Measurements from ENCODE around the gene MTCL1.

- TF ChIP-seq, protein P1, sequence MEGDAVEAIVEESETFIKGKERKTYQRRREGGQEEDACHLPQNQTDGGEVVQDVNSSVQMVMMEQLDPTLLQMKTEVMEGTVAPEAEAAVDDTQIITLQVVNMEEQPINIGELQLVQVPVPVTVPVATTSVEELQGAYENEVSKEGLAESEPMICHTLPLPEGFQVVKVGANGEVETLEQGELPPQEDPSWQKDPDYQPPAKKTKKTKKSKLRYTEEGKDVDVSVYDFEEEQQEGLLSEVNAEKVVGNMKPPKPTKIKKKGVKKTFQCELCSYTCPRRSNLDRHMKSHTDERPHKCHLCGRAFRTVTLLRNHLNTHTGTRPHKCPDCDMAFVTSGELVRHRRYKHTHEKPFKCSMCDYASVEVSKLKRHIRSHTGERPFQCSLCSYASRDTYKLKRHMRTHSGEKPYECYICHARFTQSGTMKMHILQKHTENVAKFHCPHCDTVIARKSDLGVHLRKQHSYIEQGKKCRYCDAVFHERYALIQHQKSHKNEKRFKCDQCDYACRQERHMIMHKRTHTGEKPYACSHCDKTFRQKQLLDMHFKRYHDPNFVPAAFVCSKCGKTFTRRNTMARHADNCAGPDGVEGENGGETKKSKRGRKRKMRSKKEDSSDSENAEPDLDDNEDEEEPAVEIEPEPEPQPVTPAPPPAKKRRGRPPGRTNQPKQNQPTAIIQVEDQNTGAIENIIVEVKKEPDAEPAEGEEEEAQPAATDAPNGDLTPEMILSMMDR (IDR thresholded peaks at IDR 0.05): no peak
- TF ChIP-seq POLR2A (IDR thresholded peaks at IDR 0.05): no peak
These were observed 47.0 kb downstream of the MTCL1 start for GRCh38 chr18:8752329-8752728.

Data from heart left ventricle (tissue), 13 donors.